Activated CD4-positive, alpha-beta T cell treated with anti-CD3 and anti-CD28 coated beads for 36 hours (primary cell): ENCODE results near the gene CD160. TPM values are rescaled to one million over a fixed set of nuclear protein-coding genes. Genes with fewer than 3 reads are reported as not detected.
"Not testable (repeated sequence)": the region's sequence is repeated elsewhere in the genome, so short reads cannot be mapped to it uniquely, and the experiment has no call there.

Experiments
- ATAC-seq: fragments of 200-7000 bp; cut with Tn5 transposase; one replicate; pipeline ENCODE4 v1.10.0; 2021; ENCODE audit warnings: mild to moderate bottlenecking, moderate library complexity
- CTCF ChIA-PET: fragments of 350-600 bp; sonication (Branson Sonifier 250); formaldehyde crosslinking; loops from one replicate; lab custom pipeline; 2021; ENCODE audit warnings: antibody characterized with exemption; lab: Charles Lee
- POLR2A ChIA-PET: fragments of 350-600 bp; sonication (Branson Sonifier 250); formaldehyde crosslinking; loops from one replicate; lab custom pipeline; 2021; ENCODE audit warnings: antibody characterized with exemption, inconsistent platforms; lab: Charles Lee
- DNase-seq: peaks from one replicate; pipeline ENCODE4 v3.0.0-alpha.2; 2020
- H3K27ac Mint-ChIP-seq: one replicate; pipeline ENCODE4 v1.8.0; 2021; ENCODE audit warnings: mixed read lengths
- H3K27me3 Mint-ChIP-seq: one replicate; pipeline ENCODE4 v1.8.0; 2021; ENCODE audit warnings: mixed read lengths
- H3K36me3 Mint-ChIP-seq: one replicate; pipeline ENCODE4 v1.8.0; 2021; ENCODE audit warnings: low read depth, mixed read lengths
- H3K4me1 Mint-ChIP-seq: one replicate; pipeline ENCODE4 v1.8.0; 2021; ENCODE audit warnings: mixed read lengths
- H3K4me3 Mint-ChIP-seq: one replicate; pipeline ENCODE4 v1.8.0; 2021; ENCODE audit warnings: mild to moderate bottlenecking, moderate library complexity, mixed read lengths
- H3K9me3 Mint-ChIP-seq: one replicate; pipeline ENCODE4 v1.8.0; 2021; ENCODE audit warnings: low read depth, mixed read lengths
- intact Hi-C, 2 experiments: fragments of 100-400 bp; cut with DNase I in 1 of 2; cut with micrococcal nuclease in 1 of 2; formaldehyde crosslinking; loops; one replicate each; pipeline versions ENCODE4 v1.14.2 to v1.15.1; 2022 to 2024; cut with DNase I, micrococcal nuclease
- total RNA-seq, 2 experiments: library from RNA; stranded (reverse); gene quantifications; one replicate each; pipeline ENCODE4 v1.2.3, GENCODE V29; 2021

CD160 gene
- total RNA-seq, 2 experiments from 2014 or later: 0.12 TPM; not detected in 1

- CTCF ChIA-PET: no interaction called here
- Mint-ChIP-seq H3K27ac (no peak overlapping the region), H3K36me3 (no peaks in the 10 kb centered on the region), H3K4me3 (no peak overlapping the region), H3K4me1 (peaks cover 8% of the 10 kb centered on the region), H3K27me3 (peaks cover 5% of the 10 kb centered on the region), H3K9me3 (peaks cover 2% of the 10 kb centered on the region)
- intact Hi-C loops: no loop called here
- no peak for ATAC-seq
- no peak for DNase-seq
- POLR2A ChIA-PET: no interaction called here
Measured at GRCh38 chr1:145714524-145715111, 4.7 kb upstream of the CD160 start.

GRCh38 chr1:145716641-145717345 is 2.5 kb upstream of the CD160 start:
- ChIA-PET CTCF (interaction anchor here (0.6 kb wide), 1 partner anchor 10 kb away, joined by 3 read pairs; the partner anchor contains the start of gene PDZK1), POLR2A (no interaction called here)
- intact Hi-C loops: no loop called here
- H3K9me3 Mint-ChIP-seq: no peaks in the 10 kb centered on the region
- H3K36me3 Mint-ChIP-seq: no peaks in the 10 kb centered on the region
- peaks cover 15% of the 10 kb centered on the region for H3K27me3 Mint-ChIP-seq
- peaks cover 18% of the 10 kb centered on the region for H3K4me1 Mint-ChIP-seq
- DNase-seq (no peak), ATAC-seq (no peak)
- H3K27ac Mint-ChIP-seq: no peak overlapping the region
- no peak overlapping the region for H3K4me3 Mint-ChIP-seq

- Mint-ChIP-seq H3K36me3 (no peaks in the 10 kb centered on the region), H3K9me3 (no peaks in the 10 kb centered on the region), H3K27ac (no peak overlapping the region), H3K27me3 (peaks cover 20% of the 10 kb centered on the region), H3K4me3 (no peak overlapping the region), H3K4me1 (peaks cover 18% of the 10 kb centered on the region)
- CTCF ChIA-PET: no interaction called here
- ATAC-seq (no peak), DNase-seq (no peak)
- intact Hi-C loops: no loop called here
- POLR2A ChIA-PET: no interaction called here
Measured at GRCh38 chr1:145717833-145718232, 1.5 kb upstream of the CD160 start.

DNA sequence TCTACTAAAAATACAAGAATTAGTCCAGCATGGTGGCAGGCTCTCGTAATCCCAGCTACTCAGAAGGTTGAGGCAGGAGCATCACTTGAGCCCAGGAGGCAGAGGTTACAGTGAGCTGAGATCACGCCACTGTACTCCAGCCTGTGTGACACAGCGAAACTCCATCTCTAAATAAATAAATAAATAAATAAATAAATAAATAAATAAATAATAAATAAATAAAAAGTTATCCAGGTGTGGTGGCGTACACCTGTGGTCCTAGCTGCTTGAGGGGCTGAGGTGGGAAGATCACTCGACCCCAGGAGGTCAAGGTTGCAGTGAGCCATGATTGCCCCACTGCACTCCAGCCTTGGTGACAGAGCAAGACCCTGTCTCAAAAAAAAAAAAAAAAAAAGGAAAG is 834 bp upstream of the CD160 start:
- H3K36me3 Mint-ChIP-seq, DNase-seq, CTCF ChIA-PET, H3K9me3 Mint-ChIP-seq, POLR2A ChIA-PET, H3K27ac Mint-ChIP-seq, ATAC-seq, intact Hi-C loops, H3K4me3 Mint-ChIP-seq: not testable (repeated sequence)
- peaks cover 18% of the 10 kb centered on the region for H3K4me1 Mint-ChIP-seq
- H3K27me3 Mint-ChIP-seq: peaks cover 23% of the 10 kb centered on the region

DNA sequence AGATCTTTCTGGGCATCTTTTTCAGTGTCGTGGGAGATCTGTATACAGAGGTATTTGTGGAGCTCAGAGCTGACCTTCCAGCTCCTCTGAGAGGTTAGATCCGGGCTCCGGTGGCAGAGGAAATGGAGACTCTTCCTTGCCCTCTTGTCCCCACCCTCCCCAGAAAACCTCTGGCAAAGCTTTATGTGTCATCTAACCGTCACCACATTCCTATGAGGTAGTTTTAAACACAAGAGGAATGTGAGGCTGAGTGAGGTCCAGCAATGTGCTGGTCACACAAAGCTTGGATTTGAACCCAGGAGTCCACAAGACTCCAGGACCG is 1.2 kb downstream of the CD160 start:
- intact Hi-C loops: loop anchor here in 1 of 2 experiments (5.0 to 10.0 kb wide), 2 partner anchors 123 to 294 kb away; no protein-coding TSS in a partner anchor
- ChIA-PET POLR2A (no interaction called here), CTCF (interaction anchor here (0.7 to 2.9 kb wide), 16 partner anchors 9 to 160 kb away, joined by 3 to 13 read pairs (median 4); no protein-coding TSS in a partner anchor)
- Mint-ChIP-seq H3K36me3 (no peaks in the 10 kb centered on the region), H3K27me3 (peaks cover 23% of the 10 kb centered on the region), H3K9me3 (no peaks in the 10 kb centered on the region), H3K4me3 (no peak overlapping the region), H3K27ac (no peak overlapping the region), H3K4me1 (peaks cover 18% of the 10 kb centered on the region)
- DNase-seq (no peak), ATAC-seq (no peak)

DNA sequence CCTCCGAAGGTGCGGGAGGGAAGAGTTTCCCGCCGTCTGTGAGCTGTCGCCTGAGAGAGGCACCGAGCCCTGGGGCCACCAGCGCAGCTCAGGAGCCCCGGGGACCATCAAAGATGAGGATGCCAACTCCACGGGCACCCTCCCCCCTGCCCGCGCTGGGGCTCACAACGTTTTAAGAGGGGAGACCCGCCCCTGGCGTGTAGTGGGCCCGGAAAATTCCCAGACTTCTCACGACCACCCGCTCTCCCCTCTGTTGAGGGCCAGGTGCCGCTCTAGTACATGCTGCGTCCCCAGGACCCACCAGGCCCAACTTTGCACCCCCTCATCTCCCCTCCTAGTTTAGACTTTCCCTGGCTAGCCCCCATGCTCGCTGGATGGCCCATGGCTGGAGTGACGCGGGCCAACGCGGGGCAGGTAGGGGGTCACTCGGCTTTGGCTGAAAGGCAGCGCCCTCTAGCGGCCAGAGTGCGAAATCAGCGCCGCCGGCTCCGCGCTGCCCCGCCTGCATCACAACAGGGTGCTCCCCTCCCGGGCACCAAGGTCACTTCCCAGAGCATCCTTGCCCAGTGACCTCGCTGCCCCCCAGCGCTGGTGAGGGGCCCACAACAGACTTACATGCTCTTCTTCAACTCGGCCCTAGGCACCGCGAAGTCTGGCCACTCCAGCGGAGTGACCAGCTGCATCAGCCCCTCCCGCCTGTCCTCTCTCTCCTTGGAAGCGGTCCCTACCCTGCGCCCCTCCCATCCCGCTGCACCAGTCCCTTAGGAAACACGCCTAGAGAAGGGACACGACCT is 1.8 kb downstream of the CD160 start:
- POLR2A ChIA-PET: no interaction called here
- DNase-seq (peak; percentile 83), ATAC-seq (peak; percentile 91)
- intact Hi-C loops: loop anchor here in 1 of 2 experiments (5.0 to 10.0 kb wide), 2 partner anchors 124 to 294 kb away; no protein-coding TSS in a partner anchor
- H3K36me3 Mint-ChIP-seq: no peaks in the 10 kb centered on the region
- peaks cover 18% of the 10 kb centered on the region for H3K4me1 Mint-ChIP-seq
- peak overlapping the region; percentile 49 for H3K4me3 Mint-ChIP-seq
- CTCF ChIA-PET: interaction anchor here (0.7 to 2.9 kb wide), 23 partner anchors 8 to 161 kb away, joined by 3 to 13 read pairs (median 3); no protein-coding TSS in a partner anchor
- no peak overlapping the region for H3K27ac Mint-ChIP-seq
- peaks cover 23% of the 10 kb centered on the region for H3K27me3 Mint-ChIP-seq
- H3K9me3 Mint-ChIP-seq: no peaks in the 10 kb centered on the region

DNA sequence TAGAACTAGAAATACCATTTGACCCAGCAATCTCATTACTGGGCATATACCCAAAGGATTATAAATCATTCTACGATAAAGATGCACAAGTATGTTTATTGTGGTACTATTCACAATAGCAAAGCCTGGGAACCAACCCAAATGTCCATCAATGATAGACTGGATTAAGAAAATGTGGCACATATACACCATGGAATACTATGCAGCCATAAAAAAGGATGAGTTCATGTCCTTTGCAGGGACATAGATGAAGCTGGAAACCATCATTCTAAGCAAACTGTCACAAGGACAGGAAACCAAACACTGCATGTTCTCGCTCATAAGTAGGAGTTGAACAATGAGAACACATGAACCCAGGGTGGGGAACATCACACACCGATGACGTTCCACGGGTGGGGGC is 6.9 kb downstream of the CD160 start:
- H3K4me3 Mint-ChIP-seq, POLR2A ChIA-PET, H3K36me3 Mint-ChIP-seq, H3K9me3 Mint-ChIP-seq, ATAC-seq, H3K27ac Mint-ChIP-seq, CTCF ChIA-PET, DNase-seq, H3K4me1 Mint-ChIP-seq: not testable (repeated sequence)
- H3K27me3 Mint-ChIP-seq: peaks cover 14% of the 10 kb centered on the region
- intact Hi-C loops: loop anchor here in 1 of 2 experiments (10.0 kb wide), 1 partner anchor 289 kb away; no protein-coding TSS in a partner anchor

DNA sequence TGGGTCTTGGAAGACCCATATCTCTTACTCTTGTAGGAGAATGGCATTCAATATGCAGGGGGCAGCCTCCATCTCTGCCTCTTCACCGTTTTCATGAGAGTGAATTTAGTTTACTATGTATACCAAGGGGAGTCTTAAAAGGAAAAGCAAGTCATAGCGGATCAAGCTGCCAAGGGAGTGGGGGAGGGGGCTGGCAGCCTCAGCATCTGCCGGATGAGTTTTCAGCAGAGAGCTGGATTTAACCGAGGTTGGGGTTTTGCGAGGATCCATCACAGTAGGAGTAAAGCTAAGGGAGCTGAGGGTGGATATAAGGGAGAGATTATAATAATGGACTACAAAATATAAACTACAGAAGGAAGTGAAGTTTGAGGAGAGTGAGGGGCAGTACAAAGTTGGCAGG is 9.9 kb downstream of the CD160 start:
- no peak overlapping the region for H3K27ac Mint-ChIP-seq
- no peak for DNase-seq
- H3K27me3 Mint-ChIP-seq: no peaks in the 10 kb centered on the region
- H3K9me3 Mint-ChIP-seq: no peaks in the 10 kb centered on the region
- H3K4me1 Mint-ChIP-seq: no peaks in the 10 kb centered on the region
- no peak overlapping the region for H3K4me3 Mint-ChIP-seq
- H3K36me3 Mint-ChIP-seq: no peaks in the 10 kb centered on the region
- no peak for ATAC-seq
- ChIA-PET CTCF (interaction anchor here (1.7 kb wide), 1 partner anchor 8 kb away, joined by 9 read pairs; no protein-coding TSS in a partner anchor), POLR2A (no interaction called here)
- intact Hi-C loops: loop anchor here in 1 of 2 experiments (10.0 kb wide), 1 partner anchor 286 kb away; no protein-coding TSS in a partner anchor

- CTCF ChIA-PET: interaction anchor here (1.7 kb wide), 1 partner anchor 9 kb away, joined by 9 read pairs; no protein-coding TSS in a partner anchor
- no peak for ATAC-seq
Measured at GRCh38 chr1:145729666-145730436, 10.6 kb downstream of the CD160 start.

GRCh38 chr1:145730467-145730866 is 11.2 kb downstream of the CD160 start:
- Mint-ChIP-seq H3K4me1 (no peaks in the 10 kb centered on the region), H3K36me3 (no peaks in the 10 kb centered on the region), H3K27me3 (no peaks in the 10 kb centered on the region), H3K27ac (no peak overlapping the region), H3K9me3 (no peaks in the 10 kb centered on the region), H3K4me3 (no peak overlapping the region)
- intact Hi-C loops: loop anchor here (10.0 kb wide), 2 partner anchors 54 to 64 kb away; no protein-coding TSS in a partner anchor
- DNase-seq: no peak
- POLR2A ChIA-PET: interaction anchor here (0.6 kb wide), 1 partner anchor 238 kb away, joined by 6 read pairs; no protein-coding TSS in a partner anchor
- CTCF ChIA-PET: interaction anchor here (1.7 kb wide), 1 partner anchor 9 kb away, joined by 9 read pairs; no protein-coding TSS in a partner anchor
- no peak for ATAC-seq

More at GRCh38 chr1:145729666-145730436, 10.6 kb downstream of the CD160 start:
- Mint-ChIP-seq H3K27ac (no peak overlapping the region), H3K27me3 (no peaks in the 10 kb centered on the region), H3K9me3 (no peaks in the 10 kb centered on the region), H3K4me3 (no peak overlapping the region), H3K4me1 (no peaks in the 10 kb centered on the region), H3K36me3 (no peaks in the 10 kb centered on the region)
- no peak for DNase-seq
- POLR2A ChIA-PET: no interaction called here
- intact Hi-C loops: loop anchor here (10.0 kb wide), 3 partner anchors 55 to 285 kb away; no protein-coding TSS in a partner anchor
